HG02642 (cell line): ENCODE measurements around the gene CBX5.
"Not testable (repeated sequence)": the region's sequence is repeated elsewhere in the genome, so short reads cannot be mapped to it uniquely, and the experiment has no call there.

Experiments used
- ATAC-seq: cut with Tn5 transposase; IDR thresholded peaks from one replicate; pipeline ENCODE4 v1.9.1; 2021; ENCODE audit warnings: mild to moderate bottlenecking; ENCODE audit not compliant: unreplicated experiment, poor library complexity

CBX5 gene

GRCh38 chr12:54272214-54272613, 7.7 kb downstream of the CBX5 start:
- ATAC-seq = no peak

DNA sequence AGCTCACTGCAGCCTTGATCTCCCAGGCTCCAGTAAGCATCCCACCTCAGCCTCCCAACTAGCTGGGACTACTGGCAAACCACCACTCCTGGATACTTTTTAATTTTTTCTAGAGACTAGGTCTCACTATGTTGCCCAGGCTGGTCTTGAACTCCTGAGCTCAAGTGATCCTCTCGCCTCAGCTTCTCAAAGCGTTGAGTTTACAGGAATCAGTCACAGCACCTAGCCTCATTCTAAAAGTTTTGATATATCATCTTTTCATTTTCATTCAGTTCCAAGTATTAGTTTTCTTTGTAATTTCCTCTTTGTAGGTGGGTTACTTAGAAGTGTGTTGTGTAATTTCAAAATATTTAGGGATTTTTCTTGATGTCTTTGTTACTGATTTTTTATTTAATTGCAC, 9.6 kb downstream of the CBX5 start:
- ATAC-seq = no peak

DNA sequence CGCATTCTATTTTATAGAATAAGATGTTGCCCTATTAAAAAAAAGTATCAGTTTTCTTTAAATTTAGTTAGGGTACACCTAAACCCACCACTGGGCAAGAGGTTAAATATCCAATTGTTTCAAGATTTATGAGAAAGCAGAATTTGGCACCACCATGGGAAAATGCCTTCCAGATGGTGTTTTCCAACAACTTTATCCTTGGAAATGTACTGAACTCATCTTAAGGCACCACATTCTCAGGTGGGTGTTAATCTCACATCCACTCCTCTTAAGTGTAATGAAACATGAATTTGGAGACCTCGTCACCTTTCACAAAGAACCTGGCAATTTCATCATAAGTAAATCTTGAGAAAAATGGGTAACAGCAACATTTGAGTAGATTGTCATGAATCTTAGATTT, 13.1 kb downstream of the CBX5 start:
- ATAC-seq = no peak

DNA sequence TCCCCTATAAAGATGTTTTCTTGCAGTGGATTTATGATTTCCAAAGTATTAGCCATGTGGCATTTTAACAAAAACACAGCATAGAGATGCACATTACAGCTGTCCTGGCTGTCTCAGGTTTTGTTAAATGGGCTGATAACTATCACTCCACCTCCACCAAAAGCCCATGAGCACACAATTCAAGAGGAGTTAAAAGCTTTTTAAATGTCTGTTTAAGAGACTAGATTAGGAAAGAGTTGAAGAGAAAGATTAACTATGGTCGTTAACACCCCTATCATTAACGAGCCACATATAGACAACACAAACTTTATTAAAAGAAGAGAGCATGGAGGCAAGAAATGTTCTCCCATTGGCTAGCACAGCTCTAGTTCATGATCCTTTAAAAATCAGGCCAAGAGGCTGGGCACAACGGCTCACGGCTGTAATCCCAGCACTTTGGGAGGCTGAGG, 14.5 kb downstream of the CBX5 start:
- no peak for ATAC-seq

DNA sequence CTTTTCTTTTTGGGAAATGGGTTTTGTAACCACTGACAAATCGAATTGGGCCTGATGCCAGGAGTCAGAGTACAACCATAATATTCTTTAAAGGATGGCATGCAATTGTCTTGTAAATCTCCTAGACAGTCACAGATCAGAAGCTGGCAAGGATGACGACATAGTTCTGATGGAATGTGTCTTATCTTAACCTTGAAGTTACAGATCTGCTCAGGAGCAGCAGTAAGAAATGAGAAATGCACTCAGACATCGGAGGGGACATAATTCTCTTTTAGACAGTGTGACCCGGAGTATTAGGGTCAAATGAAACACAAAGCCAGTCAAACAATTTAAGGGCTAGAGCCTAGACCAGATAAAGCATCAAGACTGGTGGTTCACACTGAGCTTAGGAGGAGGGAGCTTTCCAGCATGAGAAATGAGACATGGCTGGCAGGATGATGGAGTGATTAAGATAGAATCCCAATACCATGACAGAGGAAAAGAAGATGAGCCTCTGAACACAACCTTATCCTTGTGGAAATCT, 17.5 kb downstream of the CBX5 start:
- no peak for ATAC-seq

DNA sequence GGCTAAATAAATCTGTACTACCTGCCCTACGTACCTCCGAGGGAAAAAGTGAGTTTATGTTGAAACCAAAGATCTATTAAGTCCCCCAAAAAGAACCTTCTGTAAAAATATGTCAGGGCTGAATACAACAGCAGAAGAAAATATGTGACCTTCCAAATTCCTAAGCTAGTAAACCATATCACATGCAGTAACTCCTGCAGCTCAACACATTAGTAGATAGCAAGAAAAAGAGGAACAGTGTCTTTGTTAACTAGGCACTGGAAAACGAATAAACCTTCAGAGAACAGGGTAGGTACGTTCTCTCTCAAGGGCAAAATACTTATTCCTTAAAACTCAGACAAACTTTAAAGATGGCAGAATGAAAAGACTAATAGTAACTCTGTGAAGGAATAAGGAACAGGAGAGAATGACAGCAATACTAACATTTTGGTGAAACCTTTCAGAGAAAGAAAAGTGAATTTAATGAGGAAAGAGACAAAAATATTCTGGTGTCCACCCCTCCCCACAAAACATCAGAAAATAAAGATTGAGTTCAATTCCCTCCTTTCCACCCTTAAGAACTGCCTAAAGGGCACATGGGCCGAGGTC, 18.0 kb downstream of the CBX5 start:
- ATAC-seq = no peak

GRCh38 chr12:54259194-54260011, 20.5 kb downstream of the CBX5 start:
- peak; percentile 76 for ATAC-seq

GRCh38 chr12:54258201-54258681, 21.7 kb downstream of the CBX5 start:
- no peak for ATAC-seq

- ATAC-seq = no peak
Measured at GRCh38 chr12:54257332-54257731, 22.6 kb downstream of the CBX5 start.

GRCh38 chr12:54253240-54253639, 26.7 kb downstream of the CBX5 start:
- ATAC-seq = no peak

GRCh38 chr12:54251667-54252284, 28.1 kb downstream of the CBX5 start:
- no peak for ATAC-seq

DNA sequence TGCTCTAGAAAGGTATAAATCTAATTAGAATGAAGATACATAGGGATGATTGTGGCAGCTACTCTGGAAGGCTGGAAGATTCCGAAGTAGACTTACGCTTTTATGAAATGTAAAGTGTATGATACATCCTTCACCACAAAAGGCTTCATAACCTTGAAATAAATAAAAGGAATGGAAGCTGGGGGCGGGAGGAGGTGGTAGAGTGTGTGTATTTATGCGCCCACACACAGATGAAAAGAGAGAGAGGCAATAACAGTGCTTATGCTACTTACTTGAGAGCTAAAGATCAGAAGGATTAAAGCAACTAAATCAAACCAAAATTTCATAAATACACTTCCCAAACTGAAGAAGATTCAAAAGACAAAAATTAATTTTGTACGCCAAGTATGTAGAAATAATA, 30.4 kb downstream of the CBX5 start:
- ATAC-seq = no peak

- ATAC-seq = no peak
Measured at GRCh38 chr12:54246011-54246641, 33.8 kb downstream of the CBX5 start.

GRCh38 chr12:54240971-54241588, 38.8 kb downstream of the CBX5 start:
- peak; percentile 64 for ATAC-seq

- ATAC-seq = no peak
Measured at GRCh38 chr12:54240129-54240528, 39.8 kb downstream of the CBX5 start.

- ATAC-seq = no peak
Measured at GRCh38 chr12:54239620-54240019, 40.3 kb downstream of the CBX5 start.

DNA sequence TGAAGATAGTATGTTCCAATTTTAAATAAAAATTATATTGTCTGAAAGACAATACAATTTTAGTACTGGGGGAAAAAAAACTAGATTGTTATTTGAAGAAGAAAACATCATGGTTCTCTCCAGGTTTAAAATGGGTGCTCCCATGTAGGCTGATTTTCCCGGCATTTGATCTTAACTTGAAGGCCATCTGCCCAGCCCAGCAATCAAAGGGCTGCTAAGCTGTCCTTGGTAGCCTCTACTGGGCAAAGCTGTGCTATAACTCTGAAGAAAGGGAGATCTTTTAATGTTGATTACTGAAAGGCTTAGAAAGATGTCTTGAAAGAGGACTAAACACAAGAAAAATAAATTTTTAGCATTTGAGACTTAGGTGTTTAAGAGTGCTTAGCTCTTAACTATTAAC, 41.4 kb downstream of the CBX5 start:
- no peak for ATAC-seq

GRCh38 chr12:54232790-54233189, 47.1 kb downstream of the CBX5 start:
- ATAC-seq = no peak

GRCh38 chr12:54231269-54231668, 48.7 kb downstream of the CBX5 start:
- not testable (repeated sequence) for ATAC-seq

GRCh38 chr12:54230555-54230954, 49.4 kb downstream of the CBX5 start:
- no peak for ATAC-seq
